HG03432 (cell line): ENCODE data around the gene MRLN.
"Not testable (repeated sequence)": the region's sequence is repeated elsewhere in the genome, so short reads cannot be mapped to it uniquely, and the experiment has no call there.

Experiments used
- ATAC-seq: cut with Tn5 transposase; IDR thresholded peaks from one replicate; pipeline ENCODE4 v1.9.1; 2021; ENCODE audit warnings: mild to moderate bottlenecking, moderate library complexity; ENCODE audit not compliant: unreplicated experiment

Gene MRLN

GRCh38 chr10:59748834-59749233 lies 4.4 kb downstream of the MRLN start:
- ATAC-seq, result peak; percentile 91

- no peak for ATAC-seq
Observed at GRCh38 chr10:59745163-59745650, 8.0 kb downstream of the MRLN start.

GRCh38 chr10:59744762-59745161 lies 8.5 kb downstream of the MRLN start:
- not testable (repeated sequence) for ATAC-seq

GRCh38 chr10:59744156-59744555 lies 9.1 kb downstream of the MRLN start:
- not testable (repeated sequence) for ATAC-seq

GRCh38 chr10:59741583-59741982 lies 11.7 kb downstream of the MRLN start:
- no peak for ATAC-seq

- ATAC-seq, result no peak
Observed at GRCh38 chr10:59741048-59741447, 12.2 kb downstream of the MRLN start.

- ATAC-seq, result no peak
Observed at GRCh38 chr10:59736749-59737148, 16.5 kb downstream of the MRLN start.

GRCh38 chr10:59735296-59735695 lies 18.0 kb downstream of the MRLN start:
- ATAC-seq, result no peak

GRCh38 chr10:59734014-59734462 lies 19.2 kb downstream of the MRLN start:
- no peak for ATAC-seq

- not testable (repeated sequence) for ATAC-seq
Observed at GRCh38 chr10:59733321-59734013, 19.8 kb downstream of the MRLN start.

- ATAC-seq, result not testable (repeated sequence)
Observed at GRCh38 chr10:59732849-59733248, 20.4 kb downstream of the MRLN start.

GRCh38 chr10:59729167-59729566 lies 24.1 kb downstream of the MRLN start:
- ATAC-seq, result not testable (repeated sequence)

GRCh38 chr10:59724098-59724938 lies 28.9 kb downstream of the MRLN start:
- no peak for ATAC-seq

GRCh38 chr10:59720377-59720776 lies 32.9 kb downstream of the MRLN start:
- no peak for ATAC-seq

GRCh38 chr10:59719374-59719773 lies 33.9 kb downstream of the MRLN start:
- no peak for ATAC-seq

- ATAC-seq, result no peak
Observed at GRCh38 chr10:59718257-59718656, 35.0 kb downstream of the MRLN start.

- no peak for ATAC-seq
Observed at GRCh38 chr10:59713196-59713821, 39.9 kb downstream of the MRLN start.

- no peak for ATAC-seq
Observed at GRCh38 chr10:59711871-59712494, 41.3 kb downstream of the MRLN start.

GRCh38 chr10:59709395-59710125 lies 43.7 kb downstream of the MRLN start, which contains the start of gene SLC16A9:
SLC16A9 (minus strand) TSS chr10:59709850; CDS start chr10:59684291, 25,559 bp downstream.
- peak; percentile 93 for ATAC-seq

GRCh38 chr10:59708816-59709394 lies 44.4 kb downstream of the MRLN start:
- ATAC-seq, result peak; percentile 44
